HuH-7.5 (cell line): Measurements from ENCODE around the gene MCFD2.
"Not testable (repeated sequence)": the region's sequence is repeated elsewhere in the genome, so short reads cannot be mapped to it uniquely, and the experiment has no call there.

Experiments
- DNase-seq: peaks from one replicate; pipeline ENCODE4 v3.0.0; 2011; ENCODE audit warnings: low spot score

The MCFD2 gene

DNA sequence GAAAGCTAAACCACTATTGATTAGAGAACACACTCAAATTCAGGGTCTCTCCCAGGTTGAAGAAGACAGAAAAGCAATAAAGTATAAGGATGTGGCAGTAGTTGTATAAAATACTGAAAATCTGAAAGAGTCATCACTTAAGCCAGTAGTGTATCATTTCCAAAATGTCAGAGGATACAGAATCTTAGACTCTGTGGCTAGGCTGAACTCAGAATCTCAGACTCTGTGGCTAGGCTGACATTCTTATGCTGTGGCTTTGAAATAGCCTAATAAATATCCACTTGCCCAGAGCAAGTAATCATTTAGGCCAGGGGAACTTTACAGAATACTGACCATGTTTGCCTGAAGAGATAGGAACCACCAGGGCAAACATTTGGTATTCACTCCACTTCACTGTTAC is 13.1 kb downstream of the MCFD2 start:
- DNase-seq, result no peak

DNA sequence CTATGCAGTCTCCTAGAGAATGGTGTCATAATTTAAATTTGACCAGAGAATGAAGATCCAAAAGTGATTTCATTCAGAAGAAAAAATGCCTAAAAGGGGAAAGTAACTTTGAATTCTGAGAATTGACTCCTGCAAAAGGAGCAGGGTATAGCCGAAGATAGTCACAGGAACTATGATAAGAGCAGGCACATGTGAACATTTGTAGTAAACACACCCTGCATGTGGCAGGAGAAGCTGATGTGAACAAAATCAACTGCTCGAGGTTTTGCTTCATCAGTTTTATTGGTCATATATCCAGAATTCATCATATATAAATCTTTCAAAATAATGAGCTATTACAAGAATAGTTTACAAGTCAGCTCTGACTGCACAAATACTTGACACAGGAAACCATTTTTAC is 14.0 kb downstream of the MCFD2 start:
- DNase-seq, result no peak

DNA sequence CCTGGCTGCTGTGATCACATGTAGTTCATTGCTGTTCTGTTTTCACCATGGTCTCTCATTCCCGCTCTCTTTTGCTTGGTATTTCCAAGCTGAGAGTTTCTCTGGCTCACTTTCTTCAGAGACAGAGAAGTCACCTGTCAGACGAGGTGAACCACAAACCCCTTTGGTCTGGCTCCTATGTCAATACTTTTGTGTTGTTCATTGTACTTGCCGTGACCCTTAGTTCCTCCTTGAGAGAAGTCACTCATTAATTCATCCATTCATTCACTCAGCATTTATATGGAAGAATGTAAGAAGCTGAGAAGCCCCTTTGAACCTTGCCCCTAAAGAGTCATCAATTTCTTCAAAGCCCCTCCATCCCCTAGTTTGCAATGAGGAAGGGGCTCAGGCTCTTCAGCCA is 15.2 kb downstream of the MCFD2 start:
- no peak for DNase-seq

DNA sequence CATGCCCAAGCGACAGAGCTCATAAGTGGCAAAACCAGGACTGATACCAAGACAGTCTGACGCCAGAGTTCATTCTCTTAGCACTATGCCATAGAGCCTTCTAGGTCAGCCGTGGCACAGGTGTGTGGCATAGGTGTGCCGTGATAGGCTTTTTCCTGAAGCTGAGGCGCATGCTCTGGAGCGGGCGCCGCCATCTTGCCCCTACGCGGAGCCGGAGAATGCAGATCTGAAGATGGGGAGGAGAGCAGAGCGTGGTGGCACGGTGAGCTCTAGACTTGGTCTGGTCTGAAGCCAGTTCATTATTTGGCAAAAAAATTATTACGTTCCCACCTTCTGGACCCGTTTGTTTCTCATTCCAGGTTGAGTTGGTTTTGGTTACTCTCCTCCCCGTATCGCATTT is 16.6 kb downstream of the MCFD2 start:
- no peak for DNase-seq

DNA sequence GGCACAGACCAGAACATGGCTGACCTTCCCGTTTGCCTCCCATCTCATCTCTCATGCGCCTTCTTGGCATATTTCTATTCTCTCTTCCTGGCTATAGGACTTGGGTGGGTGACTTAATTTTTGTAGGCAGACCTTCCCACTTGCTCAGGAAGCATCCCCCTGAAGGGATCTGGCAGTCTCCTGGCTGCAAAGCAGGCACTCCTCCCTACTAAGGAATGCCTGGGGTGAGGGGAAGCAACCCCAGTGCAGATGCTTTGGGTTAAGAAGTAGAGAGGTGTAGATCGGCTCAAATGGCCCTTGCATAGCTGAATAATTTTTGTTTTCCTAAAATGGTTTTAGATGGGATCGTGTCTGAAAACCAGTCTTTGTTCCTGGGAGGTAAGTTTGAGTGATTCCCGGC is 17.6 kb downstream of the MCFD2 start:
- no peak for DNase-seq

DNA sequence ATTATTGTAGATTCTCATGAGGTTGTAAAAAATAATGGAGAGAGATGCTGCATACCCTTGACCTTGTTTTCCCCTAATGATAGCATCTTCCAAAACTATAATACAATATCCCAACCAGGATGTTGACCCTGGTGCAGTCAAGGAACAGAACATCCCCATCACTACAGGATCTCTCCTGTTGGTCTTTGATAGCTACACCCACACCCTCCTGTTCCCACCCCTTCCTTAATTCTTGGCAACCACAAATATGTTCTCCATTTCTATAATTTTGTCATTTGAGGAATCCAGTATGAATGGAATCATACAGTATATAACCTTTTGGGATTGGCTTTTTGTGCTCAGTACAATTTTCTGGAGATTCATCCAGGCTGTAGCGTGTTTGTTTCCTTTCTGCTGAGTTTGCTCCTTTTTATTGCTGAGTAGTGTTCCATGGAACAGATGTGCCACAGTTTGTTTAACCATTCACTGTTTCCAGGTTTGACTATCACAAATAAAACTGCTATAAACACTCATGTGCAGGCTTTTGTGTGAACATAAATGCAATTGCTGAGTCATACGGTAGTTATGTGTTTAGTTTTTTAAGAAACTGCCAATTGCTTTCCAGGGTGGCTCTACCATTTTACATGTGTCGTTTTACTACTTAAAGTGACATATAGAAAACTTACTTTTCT is 22.2 kb downstream of the MCFD2 start:
- no peak for DNase-seq

DNA sequence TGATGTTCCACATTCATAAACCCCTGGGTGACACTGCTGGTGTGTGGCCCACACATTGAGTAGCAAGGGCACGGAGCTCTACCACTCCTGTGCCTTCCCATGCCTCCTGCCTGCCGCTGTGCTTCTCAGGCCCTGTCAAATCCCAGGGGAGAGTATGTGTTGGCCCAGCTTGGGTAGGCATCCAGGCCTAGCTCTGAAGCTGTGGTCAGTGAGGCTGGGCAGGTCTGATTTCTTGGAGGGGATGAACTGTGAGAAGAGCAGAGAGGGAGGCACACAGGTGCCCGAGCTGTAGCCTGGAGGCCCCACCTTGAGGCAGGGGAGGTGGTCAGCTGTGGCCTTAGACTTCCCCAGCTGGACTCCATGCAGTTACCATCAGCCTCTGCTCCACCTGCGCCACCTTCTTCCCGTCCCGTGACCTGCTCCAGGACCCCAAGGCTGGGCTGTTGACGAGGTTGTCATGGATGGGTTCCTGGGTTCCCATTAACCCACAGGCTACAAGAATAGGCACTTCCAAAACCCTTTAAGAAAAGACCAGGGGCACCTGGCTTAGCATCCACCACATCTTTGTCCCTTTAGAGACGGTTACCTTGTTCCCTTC is 23.6 kb downstream of the MCFD2 start:
- DNase-seq, result no peak

DNA sequence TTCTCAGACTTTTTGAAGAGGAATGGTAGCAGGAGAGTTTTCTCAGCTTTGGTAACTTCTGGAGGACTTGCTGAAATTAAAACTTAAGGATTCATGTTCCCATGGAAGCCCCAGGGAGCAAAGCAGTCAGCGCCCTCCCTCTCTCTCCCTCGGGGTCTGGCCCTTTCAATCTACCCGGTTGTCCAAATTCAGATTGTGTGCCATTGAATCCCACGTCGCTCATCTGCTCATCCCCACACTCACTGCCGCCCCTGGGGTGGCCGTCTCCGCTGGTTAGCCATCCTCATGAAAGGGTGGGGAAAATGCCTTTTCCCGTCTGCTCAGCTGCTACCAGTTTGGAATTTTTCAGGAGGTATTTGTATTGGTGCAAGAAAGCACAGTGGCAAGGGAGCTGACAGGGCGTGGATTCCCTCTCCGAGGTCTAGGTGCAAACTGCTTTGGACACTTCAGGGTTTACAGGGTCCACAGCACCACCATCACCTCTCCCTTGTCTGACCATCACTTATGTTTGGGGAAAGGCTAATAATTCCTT is 27.1 kb downstream of the MCFD2 start:
- DNase-seq, result no peak

DNA sequence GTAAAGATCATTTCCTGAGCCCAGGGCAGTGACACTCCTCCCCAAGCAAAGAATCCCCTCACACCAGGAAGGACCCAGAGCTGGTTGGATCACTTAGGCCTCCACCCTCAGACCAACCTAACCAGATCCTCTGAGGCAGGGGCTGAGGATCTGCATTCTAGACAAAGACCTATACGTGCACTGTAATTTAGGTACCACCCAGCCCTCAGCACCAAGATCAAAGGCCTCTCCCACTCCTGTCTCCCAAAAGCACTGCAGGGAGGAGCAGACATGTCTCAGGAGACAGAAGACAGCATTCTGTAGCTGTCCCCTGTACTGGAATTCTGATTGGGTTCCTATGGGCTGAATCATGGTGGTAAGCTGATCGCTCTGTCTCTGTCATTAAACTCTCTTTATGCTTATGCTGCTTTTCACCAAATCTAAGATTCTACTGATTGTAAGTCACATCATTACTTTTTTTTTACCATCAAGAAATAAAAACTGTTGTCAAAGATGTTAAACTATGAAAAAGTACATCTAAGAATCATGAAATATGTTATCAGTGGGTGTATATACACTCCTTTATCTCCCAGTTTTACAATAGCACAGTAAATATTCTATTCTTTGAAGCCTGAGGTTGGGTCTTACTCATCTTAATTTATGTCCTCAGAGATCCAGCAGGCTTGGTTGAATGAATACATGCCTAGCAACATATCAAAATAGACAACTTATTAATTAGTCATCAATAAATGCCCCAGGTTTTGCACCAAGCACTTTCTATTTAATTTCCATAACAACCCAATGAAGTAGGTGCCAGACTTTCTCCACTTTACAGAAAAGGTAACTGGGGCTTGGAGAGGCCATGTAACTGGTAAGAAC is 28.3 kb downstream of the MCFD2 start:
- DNase-seq, result no peak

DNA sequence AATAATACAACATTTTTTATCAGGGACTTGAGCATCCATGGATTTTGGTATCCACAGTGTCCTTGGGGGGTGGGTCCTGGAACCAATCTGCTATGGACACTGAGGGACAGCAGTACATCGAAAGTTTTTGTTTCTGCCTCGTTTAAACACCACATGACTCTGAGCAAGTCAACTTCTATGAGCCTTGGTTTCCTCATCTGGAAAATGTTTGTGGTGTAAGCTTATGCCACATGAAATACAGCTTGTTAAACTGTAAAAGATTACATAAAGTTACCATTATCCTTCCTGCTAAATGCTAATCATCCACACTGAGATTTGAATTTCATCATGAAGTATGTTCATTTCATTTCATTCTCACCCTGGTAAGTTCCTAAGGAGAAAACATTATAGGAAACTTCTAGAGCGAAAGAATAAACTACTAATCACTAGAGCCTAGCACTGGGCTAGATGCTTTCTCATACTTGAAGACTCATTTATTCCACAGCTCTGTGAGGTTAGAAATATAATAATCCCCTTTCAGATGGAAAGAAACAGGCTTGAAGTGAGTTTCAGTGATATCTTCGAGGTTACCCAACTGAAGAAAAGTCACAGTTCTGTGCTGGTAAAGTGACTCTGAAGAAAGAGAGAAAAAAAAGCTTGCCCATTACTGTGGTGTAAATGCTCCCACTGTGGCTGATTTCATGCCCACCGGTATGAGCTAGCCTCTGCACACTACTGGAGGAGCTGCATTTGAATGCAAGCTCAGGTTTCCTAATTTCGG is 29.2 kb downstream of the MCFD2 start:
- no peak for DNase-seq

DNA sequence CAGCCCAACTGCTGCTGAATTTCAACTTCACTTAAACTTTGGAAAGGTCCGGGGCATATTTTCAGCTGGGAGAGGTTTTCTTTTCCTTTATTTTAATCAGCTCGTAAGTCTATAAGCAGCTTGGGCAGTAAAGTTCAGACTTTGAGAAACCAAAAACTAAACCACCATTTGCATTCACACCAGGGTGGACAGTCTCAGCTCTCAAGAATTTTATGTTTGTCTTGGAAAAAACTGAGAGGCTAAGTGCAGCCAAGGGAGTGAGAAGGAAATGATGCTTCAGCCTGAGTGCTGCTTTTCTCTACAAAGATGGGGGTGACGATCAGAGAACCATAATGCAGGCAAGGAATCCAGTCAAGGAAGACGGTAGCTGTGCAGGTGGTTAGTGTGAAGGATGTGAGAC is 30.2 kb downstream of the MCFD2 start:
- DNase-seq, result no peak

DNA sequence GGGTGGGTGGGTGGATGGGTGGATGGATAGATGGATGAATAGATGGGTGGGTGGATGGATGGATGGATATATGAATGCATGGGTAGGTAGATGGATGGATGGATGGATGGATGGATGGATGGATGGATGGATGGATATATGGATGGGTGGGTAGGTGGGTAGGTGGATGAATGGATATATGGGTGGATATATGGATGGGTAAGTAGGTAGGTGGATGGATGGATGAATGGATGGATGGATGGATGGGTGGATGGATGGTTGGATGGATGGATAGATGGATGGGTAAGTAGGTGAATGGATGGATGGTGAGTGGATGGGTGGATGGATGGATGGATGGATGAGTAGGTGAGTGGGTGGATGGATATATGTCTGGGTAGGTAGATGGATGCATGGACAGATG is 36.1 kb downstream of the MCFD2 start:
- DNase-seq, result no peak

DNA sequence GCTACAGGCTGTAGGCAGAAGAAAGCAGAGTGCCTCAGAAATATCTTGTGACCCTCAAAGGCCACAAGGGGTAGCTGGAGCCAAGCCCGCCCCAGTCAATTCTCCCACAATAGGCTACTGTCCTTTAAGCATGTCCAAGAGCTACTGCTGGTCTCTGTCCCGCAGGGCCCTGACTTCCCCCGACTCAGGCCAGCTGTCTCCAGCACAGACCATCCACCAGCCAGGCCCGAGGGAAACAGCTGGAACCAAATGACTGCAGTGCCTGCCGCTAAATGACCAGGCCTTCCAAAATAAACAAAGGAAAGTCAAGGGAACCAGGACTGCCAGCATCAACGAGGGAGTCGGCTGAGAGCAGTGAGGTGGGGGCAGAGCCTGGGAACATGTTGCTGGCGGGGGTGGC is 36.7 kb downstream of the MCFD2 start:
- DNase-seq, result no peak

DNA sequence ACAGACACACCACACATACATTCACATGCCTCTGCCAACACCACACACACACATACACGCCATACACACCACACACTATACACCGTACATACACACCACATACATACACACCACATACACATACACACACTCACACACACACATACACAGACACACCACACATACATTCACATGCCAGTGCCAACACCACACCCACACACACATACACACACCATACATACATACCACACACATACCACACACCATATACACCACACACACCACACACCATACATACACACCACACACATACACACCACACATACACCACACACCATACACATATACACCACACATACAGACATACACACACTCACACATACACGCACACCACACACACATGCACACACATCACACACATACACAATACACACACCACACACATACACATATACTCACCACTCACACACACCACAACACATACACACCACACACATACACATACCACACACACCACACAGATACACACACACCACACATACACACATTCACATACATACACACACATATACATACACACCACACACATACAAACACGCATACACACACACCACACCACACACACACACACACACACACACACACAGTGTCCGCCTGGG is 37.2 kb downstream of the MCFD2 start:
- DNase-seq, result no peak

DNA sequence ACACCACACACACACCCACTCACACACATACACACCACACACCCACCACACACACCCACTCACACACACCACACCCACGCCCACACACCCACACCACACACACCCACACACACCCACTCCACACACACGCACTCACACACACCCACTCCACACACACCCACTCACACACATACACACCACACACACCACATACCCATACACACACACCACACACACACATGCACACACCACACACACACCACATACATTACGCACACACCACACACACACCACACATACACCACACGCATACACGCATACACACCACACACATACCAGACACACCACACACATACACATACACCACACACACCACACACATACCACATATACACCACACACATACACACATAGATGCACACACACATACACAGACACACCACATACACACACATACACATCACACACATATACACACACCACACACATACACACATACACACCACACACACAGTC is 37.9 kb downstream of the MCFD2 start:
- DNase-seq, result no peak

DNA sequence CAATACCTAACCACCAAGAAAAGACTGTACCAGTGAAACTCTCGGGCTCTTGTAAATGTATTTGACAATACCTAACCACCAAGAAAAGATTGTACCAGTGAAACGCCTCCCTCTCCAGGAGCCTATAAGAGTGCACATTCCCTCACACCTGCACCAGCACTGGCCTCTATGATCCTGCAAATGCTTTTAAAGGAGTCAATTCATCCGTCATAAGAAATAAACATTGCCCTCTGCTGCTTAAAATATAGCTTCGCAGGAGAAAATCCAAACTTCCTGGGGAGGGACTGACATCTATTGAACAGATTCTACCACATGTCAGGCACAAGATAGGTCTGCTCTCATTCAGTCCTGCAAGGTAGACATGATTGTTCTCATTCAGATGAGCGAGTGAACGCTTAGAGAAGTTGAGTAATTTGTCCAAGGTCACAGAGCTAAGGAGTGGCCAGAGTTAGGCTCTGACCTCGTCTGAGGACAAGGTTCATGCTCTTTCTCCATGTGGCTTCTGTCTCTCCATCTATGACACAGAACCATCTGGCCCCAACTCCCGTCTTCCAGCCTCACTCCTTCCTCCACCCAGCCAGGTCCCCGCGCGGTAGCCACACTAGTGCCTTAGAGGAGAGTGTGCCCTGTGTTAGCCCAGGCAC is 38.7 kb downstream of the MCFD2 start:
- DNase-seq, result no peak

DNA sequence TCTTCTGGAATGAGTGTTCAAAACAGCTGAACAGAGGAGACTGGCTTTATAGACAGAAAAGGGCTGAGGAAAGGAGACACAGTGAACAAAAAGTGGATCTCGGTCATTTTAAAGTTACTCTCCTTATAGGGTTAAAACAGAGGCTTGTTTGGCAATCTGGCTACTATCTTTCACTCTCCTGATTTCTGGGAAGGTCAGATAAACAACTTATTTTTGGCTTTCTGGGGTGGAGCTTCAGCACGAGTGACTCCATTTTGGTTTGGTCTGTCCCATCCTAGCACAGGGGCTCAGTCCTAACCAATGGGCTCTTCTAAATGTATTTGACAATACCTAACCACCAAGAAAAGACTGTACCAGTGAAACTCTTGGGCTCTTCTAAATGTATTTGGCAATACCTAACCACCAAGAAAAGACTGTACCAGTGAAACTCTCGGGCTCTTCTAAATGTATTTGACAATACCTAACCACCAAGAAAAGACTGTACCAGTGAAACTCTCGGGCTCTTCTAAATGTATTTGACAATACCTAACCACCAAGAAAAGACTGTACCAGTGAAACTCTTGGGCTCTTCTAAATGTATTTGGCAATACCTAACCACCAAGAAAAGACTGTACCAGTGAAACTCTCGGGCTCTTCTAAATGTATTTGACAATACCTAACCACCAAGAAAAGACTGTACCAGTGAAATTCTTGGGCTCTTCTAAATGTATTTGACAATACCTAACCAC is 39.5 kb downstream of the MCFD2 start:
- not testable (repeated sequence) for DNase-seq

DNA sequence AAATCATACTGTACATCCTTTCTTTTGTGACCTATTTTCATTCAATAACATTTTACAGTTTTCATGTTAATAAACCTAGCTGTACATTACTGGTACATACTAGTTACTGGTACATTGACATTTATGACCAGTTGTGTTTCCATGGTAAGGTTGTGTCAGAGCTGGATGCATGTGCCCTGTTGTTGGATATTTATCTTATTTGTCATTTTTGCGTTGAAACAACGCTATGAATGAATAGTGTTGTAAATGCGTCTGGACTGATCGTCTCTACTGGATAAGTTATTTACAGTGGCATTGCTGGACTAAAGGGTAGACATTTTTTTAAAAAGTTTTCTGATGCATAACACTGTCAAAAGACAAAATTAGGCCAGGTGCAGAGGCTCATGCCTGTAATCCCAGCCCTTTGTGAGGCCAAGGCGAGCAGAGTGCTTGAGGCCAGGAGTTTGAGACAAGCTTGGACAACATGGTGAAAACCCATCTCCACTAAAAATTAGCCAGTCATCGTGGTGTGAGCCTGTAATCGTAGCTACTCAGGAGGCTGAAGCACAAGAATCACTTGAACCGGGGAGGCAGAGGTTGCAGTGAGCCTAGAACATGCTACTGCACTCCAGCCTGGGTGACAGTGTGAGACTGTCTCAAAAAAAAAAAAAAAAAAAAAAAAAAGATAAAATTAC is 40.2 kb downstream of the MCFD2 start:
- no peak for DNase-seq

DNA sequence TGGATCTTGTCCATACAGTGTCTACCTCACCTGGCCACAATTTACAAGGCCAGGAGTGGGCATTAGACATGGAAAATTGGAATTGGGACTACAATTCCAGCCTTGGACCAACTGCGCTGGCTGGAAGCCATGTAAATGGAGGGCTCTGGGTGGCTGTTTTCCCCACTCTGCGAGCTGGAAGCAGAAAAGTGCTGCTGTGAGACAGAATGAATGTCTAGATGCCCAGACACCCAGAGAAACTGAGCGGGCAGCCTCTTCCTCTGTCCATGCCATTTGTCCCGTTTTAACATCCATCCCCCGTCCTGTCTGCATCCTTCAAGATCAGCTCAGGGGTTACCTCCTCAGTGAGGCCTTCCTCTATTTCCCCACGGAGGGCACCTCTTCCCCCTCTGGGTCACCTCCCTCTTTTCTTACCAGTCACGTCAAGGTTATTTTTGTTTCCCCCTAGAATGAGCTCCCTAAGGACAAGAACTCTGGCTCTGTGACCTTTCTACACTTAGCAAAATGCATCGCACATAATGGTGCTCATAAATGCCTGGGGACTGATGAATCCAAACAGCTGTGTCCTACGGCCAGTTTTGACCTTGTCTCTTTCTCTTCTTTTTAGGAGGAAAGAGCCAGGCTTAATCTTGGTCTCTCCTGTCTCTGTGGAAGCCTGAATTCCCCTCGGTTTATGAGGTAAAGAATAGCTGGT is 41.2 kb downstream of the MCFD2 start:
- no peak for DNase-seq
